GM18502 (cell line): Measurements from ENCODE around the gene LCN10.
A peak's percentile ranks its signal among the peaks of the same experiment; 100 is the strongest.

ENCODE experiments used
- ATAC-seq: cut with Tn5 transposase; IDR thresholded peaks from one replicate; pipeline ENCODE4 v1.9.1; 2021; ENCODE audit warnings: mild to moderate bottlenecking; ENCODE audit not compliant: unreplicated experiment, poor library complexity

The LCN10 gene

DNA sequence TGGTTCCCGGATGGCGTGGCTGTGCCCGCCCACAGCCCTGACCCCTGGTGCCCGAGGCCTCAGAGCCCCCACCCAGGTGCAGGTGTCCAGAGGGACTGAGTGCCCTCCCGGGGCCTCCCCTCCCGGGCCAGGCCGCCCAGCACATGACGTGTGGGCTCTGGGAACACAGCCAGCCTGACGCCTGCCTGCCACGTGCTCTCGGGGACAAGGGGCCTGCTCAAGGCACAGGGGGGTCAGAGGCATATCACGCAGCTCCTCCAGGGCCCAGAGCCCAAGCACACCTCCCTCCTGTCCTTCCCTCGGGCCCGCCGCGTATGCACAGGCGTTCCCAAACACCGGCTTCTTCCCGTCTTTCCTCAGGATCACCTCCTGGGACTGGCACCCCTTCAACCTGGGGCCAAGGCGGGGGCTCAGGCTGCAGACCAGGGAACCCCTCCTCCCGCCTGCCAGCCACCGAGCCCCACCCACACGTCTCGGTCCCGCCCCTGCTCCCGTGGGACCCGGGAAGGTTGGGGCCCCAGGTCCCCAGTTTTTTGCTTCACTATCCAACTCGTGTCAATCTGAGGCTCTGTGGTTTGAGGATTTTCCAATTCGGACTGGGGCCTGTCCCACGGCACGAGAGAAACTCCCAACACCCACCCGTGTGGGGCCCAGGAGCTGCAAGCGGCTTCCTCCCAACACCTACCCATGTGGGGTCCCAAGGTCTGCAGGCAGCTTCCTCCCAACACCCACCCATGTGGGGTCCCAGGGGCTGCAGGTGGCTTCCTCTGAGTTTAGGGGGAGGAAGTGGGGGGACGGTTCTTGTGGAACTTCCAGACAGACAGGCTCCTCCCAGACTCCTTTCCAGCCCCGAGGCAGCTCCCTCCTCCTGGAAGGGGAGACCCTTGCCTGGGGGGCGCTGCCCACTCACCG is 1.5 kb downstream of the LCN10 start:
- no peak for ATAC-seq

DNA sequence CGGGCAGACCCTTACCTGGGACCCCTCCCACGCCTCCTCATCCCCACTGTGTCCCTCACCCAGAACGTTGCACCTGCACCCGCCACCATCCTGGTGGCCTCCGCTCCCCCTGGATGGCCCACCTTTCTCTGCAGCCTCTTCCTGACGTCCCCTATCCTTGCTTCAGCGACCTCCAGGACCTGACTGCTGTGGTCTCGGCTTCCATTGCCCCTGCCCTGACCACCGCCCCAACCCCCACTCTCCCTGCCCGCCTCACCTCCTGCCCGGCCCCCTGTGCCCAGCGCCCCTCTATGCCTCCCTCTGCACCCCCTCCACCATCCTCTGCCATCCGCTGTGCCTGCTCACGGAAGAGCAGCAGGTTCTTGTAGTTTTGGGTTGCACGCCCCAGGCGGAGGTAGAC is 2.2 kb downstream of the LCN10 start:
- ATAC-seq, result no peak

DNA sequence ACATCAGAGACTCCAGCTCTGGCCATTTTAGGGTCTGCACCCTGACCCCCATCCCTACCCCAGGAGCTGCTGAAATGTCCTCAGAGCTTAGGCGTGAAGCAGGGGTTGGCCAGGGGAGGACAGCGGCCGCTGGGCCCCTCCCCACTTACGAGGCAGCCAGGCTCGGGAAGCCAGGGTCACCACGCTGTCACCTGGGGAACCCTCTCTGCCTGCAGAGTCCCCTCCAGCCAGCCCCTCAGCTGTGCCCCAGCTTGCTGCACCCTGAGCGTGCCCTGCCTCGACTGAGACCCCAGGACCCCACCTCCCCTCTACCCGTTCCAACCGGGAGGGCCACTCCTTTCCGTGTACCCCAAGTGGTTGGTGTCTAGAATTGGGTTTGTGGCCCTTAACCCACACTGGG is 2.7 kb downstream of the LCN10 start:
- no peak for ATAC-seq

DNA sequence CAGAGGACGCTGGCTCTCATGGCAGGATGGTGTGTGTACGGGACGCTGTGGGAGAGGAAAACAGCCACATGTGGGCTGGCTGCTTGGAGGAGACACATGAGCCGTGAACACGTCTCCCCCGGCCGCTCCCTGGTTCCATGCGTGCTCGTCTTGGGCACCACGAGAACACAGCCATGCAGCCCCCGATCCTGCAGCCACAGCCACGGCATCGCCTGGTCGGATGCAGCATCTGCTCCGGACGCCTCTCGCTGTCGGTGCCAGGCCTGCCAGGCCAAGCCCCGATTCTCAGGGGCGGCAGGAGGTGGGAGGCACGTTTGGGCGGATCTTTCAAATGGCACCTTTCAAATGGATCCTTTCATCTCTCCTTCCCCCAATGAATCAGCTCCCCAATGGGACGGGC is 3.2 kb downstream of the LCN10 start:
- no peak for ATAC-seq

DNA sequence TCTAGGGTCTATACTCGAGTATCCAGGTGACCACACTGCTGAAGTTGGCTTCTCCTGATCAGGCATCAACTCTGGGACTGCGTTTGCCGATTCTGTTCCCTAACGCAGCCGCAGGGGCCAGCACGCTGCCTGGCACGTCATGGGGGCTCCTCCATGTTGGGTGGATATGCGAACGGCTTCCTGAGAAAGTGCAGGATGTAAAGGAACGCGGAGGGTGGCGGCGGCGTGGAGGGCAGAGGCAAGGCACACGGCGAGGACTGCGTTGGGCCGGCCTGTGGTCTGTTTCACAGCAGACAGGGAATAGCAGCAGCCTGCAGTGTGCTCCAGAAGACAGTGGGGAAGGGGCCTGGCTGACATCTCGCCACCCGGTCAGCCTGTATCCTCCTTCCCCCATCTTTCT is 3.8 kb downstream of the LCN10 start:
- ATAC-seq, result no peak

DNA sequence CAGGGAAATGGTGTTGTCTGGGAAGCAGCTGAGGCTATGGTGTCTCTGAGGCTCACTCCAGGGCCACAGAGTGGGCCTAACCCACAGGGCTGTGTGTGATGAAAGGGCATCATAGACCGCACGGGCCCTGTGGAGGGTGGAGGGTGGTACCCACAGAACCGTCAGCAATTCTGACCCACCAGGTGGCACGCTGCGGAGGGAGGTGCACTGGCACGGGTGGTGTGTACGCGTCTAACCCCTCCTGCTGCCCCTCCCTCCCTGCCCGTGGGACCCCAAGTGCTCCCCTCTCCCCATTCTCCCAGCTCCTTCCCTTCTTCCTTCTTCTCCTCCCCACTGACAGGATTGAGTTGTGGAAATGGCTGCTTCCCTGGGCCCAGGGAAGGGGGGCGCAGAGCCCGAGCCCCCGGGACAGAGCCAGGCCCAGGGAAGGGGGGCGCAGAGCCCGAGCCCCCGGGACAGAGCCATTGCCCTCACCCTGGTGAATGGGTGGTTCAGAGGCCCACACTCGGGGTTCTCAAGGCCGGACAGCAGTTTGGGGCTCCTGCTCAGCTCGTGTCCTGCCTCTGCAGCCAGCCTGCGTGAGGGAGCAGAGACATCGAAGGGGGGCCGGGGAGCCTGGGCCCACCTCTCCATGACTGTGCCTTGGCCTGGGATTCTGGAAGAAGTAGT is 6.8 kb downstream of the LCN10 start:
- ATAC-seq, result no peak

DNA sequence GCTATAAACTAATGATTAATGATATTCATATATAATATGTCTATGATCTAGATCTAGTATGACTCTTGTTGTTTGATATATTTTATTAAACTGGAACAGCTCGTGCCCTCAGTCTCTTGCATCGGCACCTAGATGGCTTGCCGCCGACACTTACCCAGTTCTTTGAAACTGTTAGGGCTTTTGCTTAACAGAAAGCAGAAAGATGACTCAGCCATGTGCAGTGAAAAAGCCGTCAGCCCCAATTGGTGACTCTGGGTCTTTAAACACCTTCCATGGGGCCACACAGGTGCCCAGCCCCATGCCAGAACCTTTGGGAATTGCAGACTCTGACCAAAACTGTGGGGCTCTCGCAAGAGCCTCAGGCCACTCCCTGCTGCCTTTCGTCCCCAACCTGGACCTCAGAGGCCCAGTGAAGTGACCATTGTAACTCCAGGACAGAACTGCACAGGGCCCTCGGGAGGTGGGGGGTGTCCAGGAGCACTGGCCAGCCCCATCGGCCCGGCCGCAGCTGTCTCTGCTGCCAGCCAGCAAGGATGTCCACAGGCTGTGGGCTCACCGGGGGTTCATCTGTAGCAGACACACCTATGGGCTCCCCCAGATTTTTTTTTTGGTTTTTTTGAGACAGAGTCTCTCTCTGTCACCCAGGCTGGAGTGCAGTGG is 7.8 kb downstream of the LCN10 start:
- no peak for ATAC-seq

DNA sequence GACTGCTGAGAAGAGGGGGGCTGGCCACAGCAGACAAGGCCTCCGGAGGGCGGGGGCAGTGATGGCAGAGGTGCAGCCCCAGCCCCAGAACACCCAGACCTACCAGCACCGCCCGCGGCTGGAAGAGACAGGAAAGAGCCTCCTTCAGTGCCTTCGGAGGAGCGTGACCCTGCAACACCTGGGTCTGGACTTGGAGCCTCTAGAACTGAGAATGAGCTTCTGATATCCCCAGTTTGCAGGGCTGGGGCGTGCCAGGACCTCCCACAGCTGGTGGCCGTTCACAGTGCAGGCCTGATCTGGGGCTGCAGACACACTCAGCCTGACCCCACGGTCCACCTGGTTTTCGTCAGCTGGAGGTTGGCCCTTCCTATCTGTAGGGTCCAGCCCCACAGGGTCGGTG is 9.1 kb downstream of the LCN10 start:
- ATAC-seq, result no peak

DNA sequence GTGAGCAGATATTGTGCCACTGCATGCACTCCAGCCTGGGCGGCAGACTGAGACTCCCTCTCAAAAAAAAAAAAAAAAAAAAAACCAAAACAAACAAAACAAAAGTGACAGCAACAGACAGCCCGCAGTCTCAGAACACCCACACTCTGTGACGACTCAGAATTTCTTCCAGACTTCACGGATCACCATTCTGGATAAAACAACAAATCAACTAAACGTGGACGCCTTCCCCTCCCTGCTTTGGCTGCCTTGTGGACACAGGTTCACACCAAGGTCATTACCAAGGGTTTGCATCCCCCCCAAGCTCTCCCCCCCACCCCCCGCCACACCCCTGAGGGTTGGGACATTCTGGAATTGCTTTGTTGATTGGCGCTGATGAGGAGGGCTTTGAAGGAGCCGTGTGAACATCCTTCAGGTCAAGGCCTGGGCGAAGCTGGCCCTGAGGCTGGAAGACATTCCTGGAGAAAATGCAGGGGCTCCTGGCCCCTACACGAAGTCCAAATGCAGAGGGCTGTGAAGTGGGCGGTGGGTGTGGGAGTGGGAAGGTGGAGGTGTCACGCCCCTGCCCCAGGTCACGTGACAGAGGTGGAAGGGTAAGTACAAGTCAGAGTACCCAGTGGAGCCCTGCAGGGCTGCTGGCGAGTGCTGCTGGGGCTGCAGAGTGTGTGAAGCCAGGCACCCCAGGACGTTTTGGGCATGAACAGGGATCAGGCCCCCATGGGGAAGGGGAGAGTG is 10.1 kb downstream of the LCN10 start:
- no peak for ATAC-seq

DNA sequence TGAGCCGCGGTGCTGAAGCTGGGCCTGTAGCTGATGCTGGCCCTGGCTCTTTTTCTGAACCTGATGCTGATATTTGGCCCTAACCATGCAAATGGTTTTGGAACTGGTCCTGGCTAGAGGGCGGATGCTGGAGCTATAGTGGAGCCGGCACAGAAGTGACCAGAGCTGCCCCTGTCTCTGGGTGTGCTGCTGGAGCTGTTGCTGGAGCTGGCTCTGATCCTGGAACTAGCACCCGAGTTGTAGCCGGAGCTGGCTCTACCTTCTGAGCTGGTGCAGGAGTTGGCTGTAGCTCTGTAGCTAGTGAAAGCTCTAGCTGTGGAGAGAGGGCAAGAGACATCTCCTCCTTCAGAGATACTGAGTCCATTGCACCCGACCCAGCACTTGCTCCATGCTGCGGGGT is 12.8 kb downstream of the LCN10 start:
- ATAC-seq, result no peak

DNA sequence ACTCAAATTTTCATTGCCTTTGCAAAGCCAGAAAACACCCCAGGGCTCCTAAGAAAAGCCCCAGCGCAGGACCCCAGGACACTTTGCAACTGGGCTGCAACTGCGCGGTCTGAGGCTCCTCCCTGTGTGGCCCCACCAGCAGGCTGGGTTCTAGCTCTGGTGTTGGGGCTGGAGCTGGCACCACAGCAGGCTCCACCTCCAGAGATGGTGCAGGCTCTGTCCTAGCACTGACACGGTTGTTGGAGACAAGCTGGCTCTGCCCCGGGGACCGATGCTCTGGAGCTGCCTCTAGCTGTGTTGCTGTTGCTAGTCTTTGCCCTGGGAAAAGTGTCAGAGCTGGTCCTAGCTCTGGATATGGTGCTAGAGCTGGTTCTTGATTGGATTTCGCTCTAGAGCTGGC is 13.6 kb downstream of the LCN10 start:
- no peak for ATAC-seq

DNA sequence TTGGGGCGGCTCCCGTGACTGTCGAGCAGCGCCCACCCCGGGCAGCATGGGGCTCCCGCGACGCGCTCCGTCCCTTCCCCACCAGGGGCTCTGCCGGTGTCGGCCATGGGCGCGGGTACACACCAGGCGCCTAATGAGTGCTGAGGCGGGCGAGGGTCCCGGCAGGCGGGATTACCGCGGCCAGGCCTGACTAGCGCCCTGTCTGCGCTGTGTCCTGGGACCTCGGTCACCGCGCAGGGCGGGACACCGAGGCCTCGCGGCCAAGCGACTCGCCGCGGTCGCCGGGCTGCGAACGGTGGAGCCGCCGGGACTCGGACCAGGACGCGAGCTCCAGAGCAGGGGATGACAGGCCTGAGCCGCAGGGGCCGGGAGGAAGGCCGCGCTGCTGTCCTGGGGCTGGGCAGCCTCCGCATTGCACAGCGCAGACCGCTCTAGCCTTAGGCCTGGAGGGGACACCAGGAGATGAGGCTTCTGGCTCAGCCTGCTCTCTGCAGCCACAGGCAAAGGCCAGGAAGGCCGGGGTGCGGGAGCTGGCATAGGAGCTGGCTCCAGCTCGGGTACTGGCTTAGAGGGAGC is 14.1 kb downstream of the LCN10 start:
- ATAC-seq, result peak; percentile 19

DNA sequence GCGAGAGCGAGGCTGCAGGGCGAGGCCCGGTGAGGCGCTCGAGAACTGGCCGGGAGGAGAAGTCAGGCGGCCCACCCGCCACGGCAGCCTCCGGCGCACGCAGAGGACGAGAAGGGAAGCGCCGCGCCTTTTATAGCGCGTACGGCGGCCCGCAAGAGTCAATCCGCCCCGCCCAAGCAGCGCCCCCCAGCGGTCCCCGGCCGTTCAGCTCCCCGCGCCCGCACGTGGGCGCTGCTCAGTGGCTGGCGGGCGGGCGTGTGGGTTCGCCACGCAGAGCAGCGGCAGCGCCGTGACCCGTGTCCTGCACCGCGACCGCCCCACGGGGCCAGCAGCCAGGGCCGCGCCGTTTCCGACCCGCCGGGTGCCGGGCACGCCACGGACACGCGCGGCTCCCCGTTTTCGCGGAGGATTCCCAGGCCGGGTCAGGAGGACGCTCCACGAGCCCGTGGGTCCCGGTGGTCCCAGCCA is 14.6 kb downstream of the LCN10 start:
- ATAC-seq, result peak; percentile 68

DNA sequence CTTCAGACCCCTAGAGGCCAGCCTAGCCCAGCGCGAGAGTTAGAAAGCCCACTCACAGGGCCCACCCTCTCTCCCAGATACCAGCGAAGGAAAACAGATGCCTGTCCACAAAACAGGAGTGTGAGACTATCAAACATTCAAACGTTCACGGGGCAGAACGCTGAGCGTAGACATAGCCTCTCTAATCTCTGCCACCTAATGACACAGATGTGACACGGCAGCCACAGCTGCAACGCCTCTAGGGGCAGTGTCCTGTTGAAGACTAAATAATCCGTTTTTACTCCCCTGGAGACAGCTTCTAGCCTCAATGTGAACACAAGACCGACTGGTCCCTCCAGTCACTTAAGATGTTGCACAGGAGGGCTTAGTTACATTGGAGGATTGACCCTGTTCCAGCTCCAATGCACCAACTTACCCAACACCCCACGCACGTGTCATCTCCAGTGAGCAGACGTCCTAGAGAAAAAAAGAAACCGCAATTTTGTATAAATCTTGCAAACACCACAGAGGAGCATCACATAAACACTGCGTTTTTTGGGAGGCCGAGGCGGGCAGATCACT is 16.0 kb downstream of the LCN10 start:
- ATAC-seq, result no peak

DNA sequence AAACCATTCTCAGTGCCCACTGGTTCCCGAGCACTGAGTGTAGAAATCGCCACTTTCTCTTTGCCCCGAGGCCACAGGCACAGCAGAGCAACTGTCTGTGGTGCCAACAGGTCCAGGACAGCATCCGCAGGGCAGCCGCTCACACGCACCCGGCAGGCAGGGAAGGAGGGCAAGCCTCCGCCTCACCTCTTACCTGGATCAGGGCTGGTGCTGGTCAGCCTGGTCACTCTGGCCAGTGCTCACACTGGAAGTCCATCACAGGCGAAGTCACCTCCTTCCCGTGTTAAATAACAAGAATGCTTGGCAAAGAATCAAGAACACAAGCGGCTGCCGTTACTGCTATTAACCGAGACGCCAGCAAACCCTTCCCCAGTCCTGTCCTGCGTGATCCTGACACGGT is 16.6 kb downstream of the LCN10 start:
- no peak for ATAC-seq

DNA sequence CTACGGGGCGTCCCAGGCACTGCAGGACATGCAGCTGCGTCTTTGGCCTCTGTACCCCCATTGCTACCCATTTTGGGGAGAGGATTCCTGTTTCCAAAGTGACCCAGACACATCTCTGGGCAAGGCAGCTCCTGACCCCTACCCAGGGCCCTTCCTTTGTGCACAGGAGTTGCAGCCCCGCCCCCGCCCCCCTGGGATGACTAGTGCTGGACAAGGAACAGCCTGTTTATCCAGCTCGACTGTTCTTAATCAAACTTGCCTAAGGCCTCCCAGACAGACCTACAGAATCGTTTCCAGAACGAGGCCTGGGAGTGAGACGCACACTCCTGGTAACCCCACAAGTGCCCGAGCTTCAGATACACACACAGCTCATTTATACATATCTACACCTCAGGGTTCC is 17.1 kb downstream of the LCN10 start:
- ATAC-seq, result no peak

DNA sequence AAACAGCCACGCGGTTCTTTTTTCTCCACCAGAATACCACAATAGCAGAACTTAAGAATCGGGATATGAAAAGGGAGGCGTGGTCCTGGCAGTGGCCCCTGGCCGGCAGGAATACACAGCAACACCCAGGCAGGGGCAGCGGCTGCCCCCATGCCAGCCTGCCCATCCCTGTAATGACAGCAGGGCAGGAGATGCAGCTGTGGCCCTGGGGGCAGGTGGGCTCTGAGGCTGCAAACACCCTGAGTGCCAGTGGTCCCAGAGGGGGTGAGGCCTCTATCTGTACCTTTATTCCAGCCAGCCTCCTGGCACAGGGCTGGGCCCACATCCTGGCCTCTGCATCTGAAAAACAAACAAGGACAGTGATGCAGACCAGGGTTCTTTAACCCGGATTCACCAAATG is 18.0 kb downstream of the LCN10 start:
- no peak for ATAC-seq

DNA sequence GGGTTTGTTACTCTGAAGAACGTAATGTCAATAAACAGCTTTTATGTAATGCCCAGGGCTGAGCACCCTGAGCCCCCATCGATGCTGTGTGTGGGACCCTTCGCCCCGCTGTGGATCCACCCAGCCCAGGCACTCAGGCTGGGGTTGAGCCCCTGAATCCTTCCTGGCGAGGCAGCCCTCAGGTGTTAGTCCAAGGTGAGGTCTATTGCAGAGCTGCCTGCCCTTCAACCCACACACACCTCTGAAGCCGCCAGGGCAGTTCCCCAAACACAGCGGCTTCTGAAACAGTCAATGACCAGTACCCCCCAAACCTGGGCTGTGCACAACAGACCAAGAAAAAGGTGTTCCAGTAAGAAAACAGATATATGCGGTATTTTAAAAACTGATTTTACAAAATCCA is 18.8 kb downstream of the LCN10 start:
- no peak for ATAC-seq

DNA sequence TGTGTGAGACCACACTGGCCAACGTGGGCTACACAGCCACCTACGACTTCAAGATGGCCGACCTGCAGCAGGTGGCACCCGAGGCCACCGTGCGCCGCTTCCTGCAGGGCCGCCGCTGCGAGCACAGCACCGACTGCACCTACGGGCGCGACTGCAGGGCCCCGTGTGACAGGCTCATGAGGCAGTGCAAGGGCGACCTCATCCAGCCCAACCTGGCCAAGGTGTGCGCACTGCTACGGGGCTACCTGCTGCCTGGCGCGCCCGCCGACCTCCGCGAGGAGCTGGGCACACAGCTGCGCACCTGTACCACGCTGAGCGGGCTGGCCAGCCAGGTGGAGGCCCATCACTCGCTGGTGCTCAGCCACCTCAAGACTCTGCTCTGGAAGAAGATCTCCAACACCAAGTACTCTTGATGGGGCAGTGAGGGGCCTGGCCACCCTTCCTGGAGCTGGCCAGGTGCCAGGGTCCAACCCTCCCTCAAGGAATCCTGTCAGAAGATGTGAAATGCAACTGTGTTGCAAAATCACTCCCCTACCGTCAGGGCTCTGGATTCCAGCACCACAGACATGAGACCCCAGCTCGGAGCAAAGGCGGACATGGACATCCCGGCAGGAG is 19.3 kb downstream of the LCN10 start:
- ATAC-seq, result no peak

DNA sequence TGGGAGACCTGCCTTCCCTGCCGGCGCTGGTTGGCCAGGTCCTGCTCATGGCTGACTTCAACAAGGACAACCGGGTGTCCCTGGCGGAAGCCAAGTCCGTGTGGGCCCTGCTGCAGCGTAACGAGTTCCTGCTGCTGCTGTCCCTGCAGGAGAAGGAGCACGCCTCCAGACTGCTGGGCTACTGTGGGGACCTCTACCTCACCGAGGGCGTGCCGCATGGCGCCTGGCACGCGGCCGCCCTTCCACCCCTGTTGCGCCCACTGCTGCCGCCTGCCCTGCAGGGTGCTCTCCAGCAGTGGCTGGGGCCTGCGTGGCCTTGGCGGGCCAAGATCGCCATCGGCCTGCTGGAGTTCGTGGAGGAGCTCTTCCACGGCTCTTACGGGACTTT is 19.8 kb downstream of the LCN10 start:
- ATAC-seq, result no peak
